Endodermal cell (in vitro differentiated cells): Measurements from ENCODE around the gene PLPPR2. TPM values are rescaled to one million over a fixed set of nuclear protein-coding genes. Genes with fewer than 3 reads are reported as not detected.
"Not testable (repeated sequence)": the region's sequence is repeated elsewhere in the genome, so short reads cannot be mapped to it uniquely, and the experiment has no call there.

Source experiments
- DNase-seq: peaks from one replicate; pipeline ENCODE4 v3.0.0-alpha.2; 2017
- H3K27ac ChIP-seq: 2 replicates; pipeline ENCODE4 v1.5.1; 2013; ENCODE audit warnings: mild to moderate bottlenecking, low read depth, low read length, moderate library complexity
- H3K27me3 ChIP-seq: 2 replicates; pipeline ENCODE4 v1.6.1; 2013; ENCODE audit warnings: mild to moderate bottlenecking, low read length, moderate library complexity; ENCODE audit not compliant: insufficient read depth, control insufficient read depth, poor library complexity, severe bottlenecking
- H3K36me3 ChIP-seq: 2 replicates; pipeline ENCODE4 v1.7.0; 2013; ENCODE audit warnings: mild to moderate bottlenecking, low read length, moderate library complexity; ENCODE audit not compliant: control insufficient read depth, insufficient read depth
- H3K4me1 ChIP-seq: one replicate; pipeline ENCODE4 v1.7.0; 2013; ENCODE audit warnings: low read length; ENCODE audit not compliant: control insufficient read depth, insufficient read depth
- H3K4me3 ChIP-seq: 2 replicates; pipeline ENCODE4 v1.5.1; 2013; ENCODE audit warnings: mild to moderate bottlenecking, low read length, moderate library complexity
- H3K9ac ChIP-seq: 2 replicates; pipeline ENCODE4 v1.6.1; 2013; ENCODE audit warnings: mild to moderate bottlenecking, low read length, moderate library complexity; ENCODE audit not compliant: poor library complexity, severe bottlenecking; ENCODE audit errors: extremely low read depth
- H3K9me3 ChIP-seq: 2 replicates; pipeline ENCODE4 v1.6.1; 2013; ENCODE audit warnings: mild to moderate bottlenecking, low read length, moderate library complexity; ENCODE audit not compliant: control insufficient read depth
- H3K27ac Mint-ChIP-seq: 2 replicates; pipeline ENCODE4 v1.8.0; 2020; ENCODE audit warnings: mixed read lengths
- H3K27me3 Mint-ChIP-seq: 2 replicates; pipeline ENCODE4 v1.8.0; 2021; ENCODE audit warnings: mild to moderate bottlenecking, mixed read lengths; ENCODE audit not compliant: insufficient read depth
- H3K36me3 Mint-ChIP-seq: 2 replicates; pipeline ENCODE4 v1.8.0; 2020; ENCODE audit warnings: low read depth, mixed read lengths
- H3K4me1 Mint-ChIP-seq: 2 replicates; pipeline ENCODE4 v1.8.0; 2020; ENCODE audit warnings: mixed read lengths
- H3K4me3 Mint-ChIP-seq: 2 replicates; pipeline ENCODE4 v1.8.0; 2020; ENCODE audit warnings: mild to moderate bottlenecking, moderate library complexity, mixed read lengths
- H3K9me3 Mint-ChIP-seq: 2 replicates; pipeline ENCODE4 v1.8.0; 2020; ENCODE audit warnings: mild to moderate bottlenecking, mixed read lengths
- CTCF ChIP-seq: fragments of 200-600 bp; sonication (generic); conservative IDR thresholded peaks from 2 replicates; pipeline ENCODE4 v1.5.0; 2021; ENCODE audit warnings: antibody characterized with exemption, mild to moderate bottlenecking
- WGBS, 2 experiments: methylation state at CpG; one replicate each; pipeline versions ENCODE4 v1.1.5 to v1.1.7; 2013; ENCODE audit warnings: missing lambda C conversion rate in 2 of 2, mixed read lengths in 1 of 2; ENCODE audit not compliant: insufficient coverage in 1 of 2, insufficient read length in 1 of 2; 5-methylcytosine and 5-hydroxymethylcytosine counted together
- total RNA-seq, 2 donors: library from RNA; stranded (reverse); fragmentation: NEBNext Ultra II Directional in 1 of 2; extraction: Animal tissue kit (Norgen Biotek cat#: 25700) in 1 of 2; gene quantifications; 2 replicates in 1 of 2; 3 replicates in 1 of 2; pipeline ENCODE4 v1.2.1, GENCODE V29; 2021

The PLPPR2 gene
- total RNA-seq, 2 donors from 2014 or later, result 3.1 to 6.8 TPM

- no peak overlapping the region for H3K27ac ChIP-seq
- no peaks in the 10 kb centered on the region for H3K4me1 ChIP-seq
- Mint-ChIP-seq H3K9me3 (no peaks in the 10 kb centered on the region), H3K27me3 (no peaks in the 10 kb centered on the region), H3K4me1 (no peaks in the 10 kb centered on the region), H3K36me3 (peaks cover 49% of the 10 kb centered on the region), H3K27ac (no peak overlapping the region), H3K4me3 (no peak overlapping the region)
- H3K27me3 ChIP-seq, result no peaks in the 10 kb centered on the region
- no peak for TF ChIP-seq CTCF
- WGBS, 2 experiments, result 83 to 89% methylated on average over 4 of the region's 4 CpGs
- H3K4me3 ChIP-seq, result no peak overlapping the region
- no peaks in the 10 kb centered on the region for H3K9me3 ChIP-seq
- H3K9ac ChIP-seq, result no peak overlapping the region
- H3K36me3 ChIP-seq, result peaks cover 33% of the 10 kb centered on the region
- no peak for DNase-seq
These were observed 25.1 kb upstream of the PLPPR2 start for GRCh38 chr19:11330127-11330526.

DNA sequence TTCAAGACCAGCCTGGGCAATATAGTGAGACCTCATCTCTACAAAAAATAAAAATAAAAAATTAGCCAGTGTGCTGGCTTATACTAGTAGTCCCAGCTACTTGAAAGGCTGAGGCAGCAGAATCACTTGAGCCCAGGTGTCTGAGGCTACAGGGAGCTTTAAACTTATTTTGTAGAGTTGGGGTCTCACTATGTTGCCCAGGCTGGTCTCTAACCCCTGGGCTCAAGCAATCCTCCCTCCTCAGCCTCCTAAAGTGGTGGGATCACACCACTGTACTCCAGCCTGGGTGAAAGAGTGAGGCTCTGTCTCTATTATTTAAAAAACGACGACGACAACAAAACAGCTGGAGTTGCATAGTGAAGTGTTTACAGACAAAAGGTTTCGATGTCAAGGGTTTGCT is 23.7 kb upstream of the PLPPR2 start:
- H3K9me3 ChIP-seq, result no peaks in the 10 kb centered on the region
- no peaks in the 10 kb centered on the region for H3K27me3 Mint-ChIP-seq
- H3K36me3 ChIP-seq, result peaks cover 45% of the 10 kb centered on the region
- no peak overlapping the region for H3K4me3 Mint-ChIP-seq
- WGBS, 2 experiments, result 93 to 98% methylated on average over 4 of the region's 4 CpGs
- no peak for TF ChIP-seq CTCF
- H3K4me3 ChIP-seq, result no peak overlapping the region
- no peak for DNase-seq
- no peak overlapping the region for H3K27ac ChIP-seq
- no peaks in the 10 kb centered on the region for H3K4me1 ChIP-seq
- H3K4me1 Mint-ChIP-seq, result no peaks in the 10 kb centered on the region
- H3K27ac Mint-ChIP-seq, result no peak overlapping the region
- H3K9ac ChIP-seq, result no peak overlapping the region
- peaks cover 2% of the 10 kb centered on the region for H3K9me3 Mint-ChIP-seq
- H3K36me3 Mint-ChIP-seq, result peaks cover 62% of the 10 kb centered on the region
- no peaks in the 10 kb centered on the region for H3K27me3 ChIP-seq

GRCh38 chr19:11332822-11333221 is 22.4 kb upstream of the PLPPR2 start:
- Histone ChIP-seq H3K9ac (no peak overlapping the region), H3K4me1 (peaks cover under 1% of the 10 kb centered on the region), H3K4me3 (no peak overlapping the region), H3K36me3 (peaks cover 49% of the 10 kb centered on the region), H3K27me3 (no peaks in the 10 kb centered on the region), H3K9me3 (no peaks in the 10 kb centered on the region), H3K27ac (no peak overlapping the region)
- Mint-ChIP-seq H3K27me3 (no peaks in the 10 kb centered on the region), H3K4me3 (no peak overlapping the region), H3K9me3 (peaks cover 2% of the 10 kb centered on the region), H3K4me1 (no peaks in the 10 kb centered on the region), H3K27ac (no peak overlapping the region), H3K36me3 (peaks cover 61% of the 10 kb centered on the region)
- WGBS, 2 experiments, result 71 to 96% methylated on average over 1 to 5 of the region's 5 CpGs
- no peak for TF ChIP-seq CTCF
- DNase-seq, result no peak

DNA sequence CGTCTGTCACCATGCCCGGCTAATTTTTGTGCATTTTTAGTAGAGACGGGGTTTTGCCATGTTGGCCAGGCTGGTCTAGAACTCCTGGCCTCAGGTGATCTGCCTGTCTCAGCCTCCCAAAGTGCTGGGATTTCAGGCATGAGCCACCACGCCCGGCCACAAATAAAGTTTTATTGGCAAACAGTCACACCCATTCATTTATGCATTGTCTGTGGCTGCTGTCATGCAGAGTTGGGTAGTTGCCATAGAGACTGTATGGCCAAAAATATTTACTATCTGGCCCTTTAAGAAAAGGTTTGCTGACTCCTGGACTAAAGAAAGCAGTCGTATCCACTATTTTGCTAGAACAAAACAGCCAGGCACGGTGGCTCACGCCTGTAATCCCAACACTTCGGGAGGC is 21.4 kb upstream of the PLPPR2 start:
- H3K4me3 ChIP-seq, H3K27ac ChIP-seq, H3K9me3 Mint-ChIP-seq, H3K9me3 ChIP-seq, H3K9ac ChIP-seq, H3K27me3 Mint-ChIP-seq, H3K4me1 ChIP-seq, H3K4me3 Mint-ChIP-seq, H3K27me3 ChIP-seq, H3K27ac Mint-ChIP-seq, DNase-seq, H3K4me1 Mint-ChIP-seq: not testable (repeated sequence)
- H3K36me3 Mint-ChIP-seq, result peaks cover 60% of the 10 kb centered on the region
- WGBS, 2 experiments, result 87 to 95% methylated on average over 9 of the region's 9 CpGs
- peaks cover 48% of the 10 kb centered on the region for H3K36me3 ChIP-seq
